ENCODE data around the gene RAB6B. TPM values are rescaled to one million over a fixed set of nuclear protein-coding genes. Genes with fewer than 3 reads are reported as not detected.

Gene RAB6B
- total RNA-seq, 4 donors from 2014 or later = 0.30 to 1.1 (median 0.65) TPM

GRCh38 chr3:133868758-133869475 lies 26.8 kb downstream of the RAB6B start:
- no peak for TF ChIP-seq CTCF (IDR thresholded peaks at IDR 0.05)
- TF ChIP-seq POLR2A (IDR thresholded peaks at IDR 0.05) = no peak
- DNase-seq (ENCODE audit: low spot score in 2 of 2) = peak in 1 of 2 donors; percentile 65
- H3K4me3 ChIP-seq (ENCODE audit: low read depth, poor library complexity, severe bottlenecking) = no peak overlapping the region
- WGBS, 2 donors = 65 to 69% methylated on average over 7 of the region's 7 CpGs
- intact Hi-C loops (cut with DNase I; ENCODE audit: low total_unique reads) = no loop called here

GRCh38 chr3:133868186-133868585 lies 27.5 kb downstream of the RAB6B start:
- no peak overlapping the region for H3K4me3 ChIP-seq (ENCODE audit: low read depth, poor library complexity, severe bottlenecking)
- TF ChIP-seq POLR2A (IDR thresholded peaks at IDR 0.05) (no peak), CTCF (IDR thresholded peaks at IDR 0.05) (no peak)
- peak in 1 of 2 donors; percentile 52 for DNase-seq (ENCODE audit: low spot score in 2 of 2)
- WGBS, 2 donors = 77 to 81% methylated on average over 7 to 8 of the region's 8 CpGs
- intact Hi-C loops (cut with DNase I; ENCODE audit: low total_unique reads) = no loop called here

GRCh38 chr3:133866141-133866540 lies 29.5 kb downstream of the RAB6B start:
- TF ChIP-seq POLR2A (IDR thresholded peaks at IDR 0.05) = no peak
- TF ChIP-seq CTCF (IDR thresholded peaks at IDR 0.05) = no peak
- H3K4me3 ChIP-seq (ENCODE audit: low read depth, poor library complexity, severe bottlenecking) = no peak overlapping the region
- intact Hi-C loops (cut with DNase I; ENCODE audit: low total_unique reads) = no loop called here
- DNase-seq (ENCODE audit: low spot score in 2 of 2) = peak in 1 of 2 donors; percentile 67
- 89 to 92% methylated on average over 3 of the region's 3 CpGs for WGBS, 2 donors

- no peak for TF ChIP-seq POLR2A (IDR thresholded peaks at IDR 0.05)
- TF ChIP-seq CTCF (IDR thresholded peaks at IDR 0.05) = no peak
- peak in 1 of 2 donors; percentile 81 for DNase-seq (ENCODE audit: low spot score in 2 of 2)
- H3K4me3 ChIP-seq (ENCODE audit: low read depth, poor library complexity, severe bottlenecking) = no peak overlapping the region
- WGBS, 2 donors = 82 to 85% methylated on average over 5 of the region's 5 CpGs
- intact Hi-C loops (cut with DNase I; ENCODE audit: low total_unique reads) = no loop called here
Observed at GRCh38 chr3:133865136-133865855, 30.4 kb downstream of the RAB6B start.

- TF ChIP-seq POLR2A (IDR thresholded peaks at IDR 0.05) = no peak
- no peak for TF ChIP-seq CTCF (IDR thresholded peaks at IDR 0.05)
- peak in 1 of 2 donors; percentile 52 for DNase-seq (ENCODE audit: low spot score in 2 of 2)
- WGBS, 2 donors = 88 to 89% methylated on average over 7 of the region's 7 CpGs
- intact Hi-C loops (cut with DNase I; ENCODE audit: low total_unique reads) = no loop called here
- H3K4me3 ChIP-seq (ENCODE audit: low read depth, poor library complexity, severe bottlenecking) = no peak overlapping the region
Observed at GRCh38 chr3:133864616-133865015, 31.1 kb downstream of the RAB6B start.
